Gastroesophageal sphincter (tissue), 4 donors: ENCODE measurements around the gene ROPN1L. TPM values are rescaled to one million over a fixed set of nuclear protein-coding genes. Genes with fewer than 3 reads are reported as not detected.

Source experiments
- ATAC-seq: fragments of 150-250 bp; one replicate; pipeline ENCODE4 v1.9.1; 2016; ENCODE audit warnings: mild to moderate bottlenecking, moderate library complexity
- H3K27ac ChIP-seq, 4 donors: fragments of 200-600 bp; sonication (generic) in 3 of 4; 1 replicate in 3 of 4; 2 replicates in 1 of 4; pipeline ENCODE4 v1.5.1; 2016 to 2019
- H3K27me3 ChIP-seq: fragments of 200-600 bp; sonication (generic); one replicate; pipeline ENCODE4 v1.5.1; 2019
- H3K36me3 ChIP-seq, 2 donors: fragments of 200-600 bp; sonication (generic); one replicate each; pipeline ENCODE4 v1.5.1; 2019; ENCODE audit warnings: control low read depth in 1 of 2
- H3K4me1 ChIP-seq, 3 donors: fragments of 200-600 bp; sonication (generic); 1 replicate in 2 of 3; 2 replicates in 1 of 3; pipeline ENCODE4 v1.5.1; 2016 to 2019; ENCODE audit warnings: control low read depth in 2 of 3
- H3K4me3 ChIP-seq, 2 donors: fragments of 200-600 bp; sonication (generic); one replicate each; pipeline ENCODE4 v1.5.1; 2019; ENCODE audit warnings: mild to moderate bottlenecking in 1 of 2, moderate library complexity in 1 of 2
- H3K9me3 ChIP-seq, 3 donors: fragments of 200-600 bp; sonication (generic); one replicate each; pipeline ENCODE4 v1.5.1; 2017 to 2019; ENCODE audit warnings: control low read depth in 2 of 3
- EP300 ChIP-seq: sonication (generic); formaldehyde crosslinking; IDR thresholded peaks from one replicate; pipeline ENCODE4 v1.6.1; 2017; ENCODE audit warnings: antibody characterized with exemption, mild to moderate bottlenecking
- POLR2A ChIP-seq, 2 donors: fragments of 450-650 bp; IDR thresholded peaks; one replicate each; pipeline ENCODE4 v1.6.1; 2017; ENCODE audit warnings: antibody characterized with exemption in 2 of 2, mild to moderate bottlenecking in 2 of 2, moderate library complexity in 1 of 2
- POLR2AphosphoS5 ChIP-seq: sonication (generic); formaldehyde crosslinking; IDR thresholded peaks from one replicate; pipeline ENCODE4 v1.6.1; 2017; ENCODE audit warnings: antibody characterized with exemption
- WGBS, 2 donors: methylation state at CpG; one replicate each; pipeline ENCODE4 v1.1.5; 2018; ENCODE audit warnings: low coverage in 1 of 2; 5-methylcytosine and 5-hydroxymethylcytosine counted together
- total RNA-seq, 4 donors: library from RNA; depleted of rRNA; stranded (reverse); fragments of >200 nt; gene quantifications; one replicate each; pipeline ENCODE4 v1.1.0, GENCODE V29; 2016
- TF ChIP-seq, protein P1 (sequence below), 4 experiments: fragments of 200-600 bp in 2 of 4; fragments of 450-650 bp in 2 of 4; sonication (generic) in 1 of 4; IDR thresholded peaks; one replicate each; pipeline ENCODE4 v1.5.1; 2017 to 2019; ENCODE audit warnings: antibody characterized with exemption in 4 of 4, mild to moderate bottlenecking in 2 of 4, moderate library complexity in 2 of 4

The ROPN1L gene
- total RNA-seq, 4 donors from 2014 or later: 1.1 TPM; not detected in 3

DNA sequence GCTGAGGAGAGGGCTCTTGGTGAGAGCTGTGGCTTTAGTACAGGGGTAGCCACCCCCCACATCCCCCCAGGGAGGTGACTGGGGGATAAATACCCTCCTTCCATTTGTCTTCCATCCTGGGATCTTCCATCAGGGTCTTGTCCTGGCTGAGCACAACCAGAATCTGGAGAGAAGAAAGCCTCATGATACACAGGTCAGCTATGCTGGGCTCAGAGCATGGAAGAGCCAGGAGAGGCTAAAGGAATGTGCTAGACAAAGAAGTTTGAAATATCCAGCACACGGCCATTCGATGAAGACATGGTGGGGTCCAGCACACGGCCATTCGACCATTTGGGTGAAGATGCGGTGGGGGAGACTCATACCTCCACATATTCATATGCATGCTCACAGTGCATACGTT, 30.0 kb downstream of the ROPN1L start:
- Histone ChIP-seq H3K4me3 (no peak overlapping the region), H3K27me3 (peaks cover 7% of the 10 kb centered on the region), H3K4me1 (no peaks in the 10 kb centered on the region), H3K36me3 (no peaks in the 10 kb centered on the region), H3K9me3 (peaks cover 0 to 25% (median 0%) of the 10 kb centered on the region in 3 donors), H3K27ac (no peak overlapping the region)
- no peak for TF ChIP-seq POLR2A (IDR thresholded peaks at IDR 0.05)
- TF ChIP-seq, protein P1, sequence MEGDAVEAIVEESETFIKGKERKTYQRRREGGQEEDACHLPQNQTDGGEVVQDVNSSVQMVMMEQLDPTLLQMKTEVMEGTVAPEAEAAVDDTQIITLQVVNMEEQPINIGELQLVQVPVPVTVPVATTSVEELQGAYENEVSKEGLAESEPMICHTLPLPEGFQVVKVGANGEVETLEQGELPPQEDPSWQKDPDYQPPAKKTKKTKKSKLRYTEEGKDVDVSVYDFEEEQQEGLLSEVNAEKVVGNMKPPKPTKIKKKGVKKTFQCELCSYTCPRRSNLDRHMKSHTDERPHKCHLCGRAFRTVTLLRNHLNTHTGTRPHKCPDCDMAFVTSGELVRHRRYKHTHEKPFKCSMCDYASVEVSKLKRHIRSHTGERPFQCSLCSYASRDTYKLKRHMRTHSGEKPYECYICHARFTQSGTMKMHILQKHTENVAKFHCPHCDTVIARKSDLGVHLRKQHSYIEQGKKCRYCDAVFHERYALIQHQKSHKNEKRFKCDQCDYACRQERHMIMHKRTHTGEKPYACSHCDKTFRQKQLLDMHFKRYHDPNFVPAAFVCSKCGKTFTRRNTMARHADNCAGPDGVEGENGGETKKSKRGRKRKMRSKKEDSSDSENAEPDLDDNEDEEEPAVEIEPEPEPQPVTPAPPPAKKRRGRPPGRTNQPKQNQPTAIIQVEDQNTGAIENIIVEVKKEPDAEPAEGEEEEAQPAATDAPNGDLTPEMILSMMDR (IDR thresholded peaks at IDR 0.05): no peak
- TF ChIP-seq POLR2AphosphoS5: no peak
- no peak for TF ChIP-seq EP300
- WGBS, 2 donors: 92 to 97% methylated on average over 4 to 6 of the region's 6 CpGs
- no peak for ATAC-seq

- H3K36me3 ChIP-seq: no peaks in the 10 kb centered on the region
- no peak overlapping the region for H3K27ac ChIP-seq
- no peak for ATAC-seq
- no peak for TF ChIP-seq EP300
- no peak for TF ChIP-seq POLR2AphosphoS5
- no peak for TF ChIP-seq POLR2A (IDR thresholded peaks at IDR 0.05)
- TF ChIP-seq, protein P1 (IDR thresholded peaks at IDR 0.05): no peak
- H3K9me3 ChIP-seq: peaks cover 0 to 30% (median 0%) of the 10 kb centered on the region in 3 donors
- H3K27me3 ChIP-seq: peaks cover 12% of the 10 kb centered on the region
- WGBS, 2 donors: 89 to 91% methylated on average over 3 to 7 of the region's 7 CpGs
- H3K4me1 ChIP-seq: no peaks in the 10 kb centered on the region
- H3K4me3 ChIP-seq: no peak overlapping the region
Measured at GRCh38 chr5:10474521-10475075, 32.9 kb downstream of the ROPN1L start.

GRCh38 chr5:10475931-10476676, 34.4 kb downstream of the ROPN1L start:
- ATAC-seq: no peak
- Histone ChIP-seq H3K9me3 (peaks cover 0 to 30% (median 0%) of the 10 kb centered on the region in 3 donors), H3K27ac (no peak overlapping the region), H3K4me3 (no peak overlapping the region), H3K36me3 (no peaks in the 10 kb centered on the region), H3K4me1 (no peaks in the 10 kb centered on the region), H3K27me3 (peaks cover 24% of the 10 kb centered on the region)
- 81 to 84% methylated on average over 7 to 9 of the region's 12 CpGs for WGBS, 2 donors
- TF ChIP-seq EP300 (no peak), POLR2A (IDR thresholded peaks at IDR 0.05) (no peak), POLR2AphosphoS5 (no peak)
- TF ChIP-seq, protein P1 (IDR thresholded peaks at IDR 0.05): no peak

DNA sequence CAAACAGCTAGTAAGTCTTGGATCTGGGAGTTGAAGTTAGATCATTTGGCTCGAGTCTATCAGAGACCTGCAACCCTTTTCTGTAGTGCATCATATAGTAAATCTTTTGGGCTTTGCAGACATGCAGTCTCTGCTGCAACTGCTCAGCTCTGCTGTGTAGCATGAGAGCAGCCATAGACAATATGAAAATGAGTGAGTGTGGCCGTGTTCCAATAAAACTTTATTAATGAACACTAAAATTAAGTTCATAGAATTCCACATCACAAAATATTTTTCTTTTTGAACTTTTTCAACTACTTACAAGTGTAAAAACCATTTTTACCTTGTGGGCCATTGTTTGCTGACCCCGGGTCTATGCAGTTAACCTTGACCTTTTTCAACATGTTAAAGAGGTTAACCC, 35.2 kb downstream of the ROPN1L start:
- Histone ChIP-seq H3K27me3 (peaks cover 24% of the 10 kb centered on the region), H3K36me3 (no peaks in the 10 kb centered on the region), H3K4me1 (no peaks in the 10 kb centered on the region), H3K4me3 (no peak overlapping the region), H3K27ac (no peak overlapping the region), H3K9me3 (peaks cover 0 to 30% (median 0%) of the 10 kb centered on the region in 3 donors)
- TF ChIP-seq EP300 (no peak), POLR2A (IDR thresholded peaks at IDR 0.05) (no peak), POLR2AphosphoS5 (no peak)
- TF ChIP-seq, protein P1 (IDR thresholded peaks at IDR 0.05): no peak
- ATAC-seq: no peak
- 74 to 81% methylated on average over 3 of the region's 3 CpGs for WGBS, 2 donors

DNA sequence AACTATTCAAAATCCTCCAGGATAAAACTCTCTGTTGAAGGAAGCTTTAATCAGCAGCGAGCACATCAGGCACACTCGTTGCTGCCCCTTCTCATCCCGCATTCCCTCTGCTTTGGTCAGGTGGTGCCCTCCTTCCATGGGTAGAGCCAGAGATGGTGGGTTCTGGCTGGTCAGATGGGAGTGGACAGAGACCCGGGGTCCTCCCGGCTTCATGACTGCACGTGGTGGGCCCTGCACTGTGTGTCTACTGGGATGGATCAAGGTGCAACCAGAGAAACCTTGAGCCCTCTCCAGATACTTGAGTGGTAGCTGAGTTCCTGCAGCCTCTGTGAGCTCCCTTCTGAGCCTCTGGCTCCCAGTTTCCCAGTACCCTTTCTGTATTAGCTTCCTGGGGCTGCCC, 36.3 kb downstream of the ROPN1L start:
- WGBS, 2 donors: 81 to 100% methylated on average over 1 to 3 of the region's 6 CpGs
- no peak for ATAC-seq
- Histone ChIP-seq H3K27ac (no peak overlapping the region), H3K9me3 (peaks cover 0 to 30% (median 0%) of the 10 kb centered on the region in 3 donors), H3K4me1 (no peaks in the 10 kb centered on the region), H3K27me3 (peaks cover 30% of the 10 kb centered on the region), H3K36me3 (no peaks in the 10 kb centered on the region), H3K4me3 (no peak overlapping the region)
- TF ChIP-seq EP300 (no peak), POLR2A (IDR thresholded peaks at IDR 0.05) (no peak), POLR2AphosphoS5 (no peak)
- TF ChIP-seq, protein P1 (IDR thresholded peaks at IDR 0.05): no peak
